Cardiac fibroblast (primary cell): ENCODE measurements around the gene PPARGC1A.

ENCODE experiments used
- DNase-seq, 2 donors: peaks; one replicate each; pipeline versions ENCODE4 v3.0.0 to v3.0.0-alpha.2; 2010; ENCODE audit warnings: low read depth in 2 of 2
- H3K4me3 ChIP-seq, 2 donors: replicated peaks in 1 of 2; 1 replicate in 1 of 2; 2 replicates in 1 of 2; pipeline ENCODE4 v1.5.1; 2011; ENCODE audit warnings: low read depth in 2 of 2, low read length in 2 of 2, mild to moderate bottlenecking in 2 of 2, moderate library complexity in 1 of 2
- TF ChIP-seq, protein P1 (sequence below): IDR thresholded peaks from one replicate; pipeline ENCODE4 v1.5.1; 2011; ENCODE audit warnings: low read depth, mild to moderate bottlenecking, low read length, inconsistent platforms

Gene PPARGC1A

DNA sequence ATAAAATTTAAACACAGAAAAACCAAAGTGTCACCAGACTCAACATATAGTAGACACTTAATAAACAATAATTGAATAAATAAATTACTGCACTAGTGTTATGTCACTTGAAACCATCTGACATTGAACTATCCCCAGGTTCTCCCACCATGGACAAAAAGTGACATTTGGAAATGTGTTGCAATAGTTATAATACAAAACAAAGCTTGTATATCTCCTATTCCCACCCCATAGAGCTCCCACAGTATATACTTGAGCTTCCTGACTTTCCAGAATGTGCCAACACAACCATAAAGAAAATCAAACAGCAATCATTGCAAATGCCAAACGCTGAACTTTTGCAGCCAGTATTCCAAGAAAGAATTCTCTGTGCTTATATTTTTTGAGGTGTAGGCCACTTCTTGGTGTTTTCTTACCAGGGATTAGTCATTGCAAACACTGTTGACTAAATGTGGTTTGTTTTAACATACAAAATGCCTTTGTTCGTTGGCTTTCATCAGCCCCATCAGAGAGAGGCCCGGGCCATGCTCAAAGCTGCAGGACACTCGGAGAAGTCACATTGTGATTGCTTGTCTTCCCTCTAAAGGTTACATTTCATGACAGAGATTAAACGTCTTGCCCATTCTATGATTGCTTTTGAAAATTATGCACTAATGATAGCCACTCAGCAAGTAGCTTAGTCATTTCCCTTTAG is 33.8 kb downstream of the PPARGC1A start:
- TF ChIP-seq, protein P1, sequence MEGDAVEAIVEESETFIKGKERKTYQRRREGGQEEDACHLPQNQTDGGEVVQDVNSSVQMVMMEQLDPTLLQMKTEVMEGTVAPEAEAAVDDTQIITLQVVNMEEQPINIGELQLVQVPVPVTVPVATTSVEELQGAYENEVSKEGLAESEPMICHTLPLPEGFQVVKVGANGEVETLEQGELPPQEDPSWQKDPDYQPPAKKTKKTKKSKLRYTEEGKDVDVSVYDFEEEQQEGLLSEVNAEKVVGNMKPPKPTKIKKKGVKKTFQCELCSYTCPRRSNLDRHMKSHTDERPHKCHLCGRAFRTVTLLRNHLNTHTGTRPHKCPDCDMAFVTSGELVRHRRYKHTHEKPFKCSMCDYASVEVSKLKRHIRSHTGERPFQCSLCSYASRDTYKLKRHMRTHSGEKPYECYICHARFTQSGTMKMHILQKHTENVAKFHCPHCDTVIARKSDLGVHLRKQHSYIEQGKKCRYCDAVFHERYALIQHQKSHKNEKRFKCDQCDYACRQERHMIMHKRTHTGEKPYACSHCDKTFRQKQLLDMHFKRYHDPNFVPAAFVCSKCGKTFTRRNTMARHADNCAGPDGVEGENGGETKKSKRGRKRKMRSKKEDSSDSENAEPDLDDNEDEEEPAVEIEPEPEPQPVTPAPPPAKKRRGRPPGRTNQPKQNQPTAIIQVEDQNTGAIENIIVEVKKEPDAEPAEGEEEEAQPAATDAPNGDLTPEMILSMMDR = no peak
- H3K4me3 ChIP-seq = no peak overlapping the region
- peak; percentile 22 to 31 for DNase-seq

DNA sequence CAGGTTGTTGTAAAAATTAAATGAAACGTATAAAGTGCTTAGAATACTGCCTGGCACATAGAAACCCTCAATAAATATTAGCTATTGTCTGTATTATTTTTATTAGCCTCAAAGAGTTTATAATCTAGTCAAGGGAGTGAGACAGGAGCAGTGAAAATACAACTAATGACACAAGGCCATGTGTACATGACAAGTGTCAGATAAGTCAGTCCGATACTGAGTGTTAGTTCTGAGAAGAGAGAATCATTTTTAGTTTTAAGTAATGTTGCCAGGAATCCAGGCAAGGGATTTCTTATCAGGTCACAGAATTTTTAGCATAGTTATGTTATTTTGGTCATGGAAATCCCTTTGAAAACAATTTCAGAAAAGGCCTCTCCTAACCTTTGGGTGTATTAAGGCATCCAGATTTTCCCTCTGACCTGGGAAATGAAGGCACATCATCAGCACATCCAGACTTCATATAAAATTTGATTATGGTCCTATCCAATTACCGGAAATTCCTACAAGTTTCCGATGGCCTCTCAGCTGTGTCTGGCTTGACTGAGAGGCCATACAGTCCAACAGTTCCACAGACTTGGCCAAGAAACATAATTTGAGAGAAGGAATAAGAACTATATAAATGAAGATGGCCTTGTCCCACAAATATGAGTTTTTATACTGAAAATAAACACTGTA is 35.7 kb downstream of the PPARGC1A start:
- peak in 1 of 2 donors; percentile 23 for DNase-seq
- TF ChIP-seq, protein P1 = no peak

DNA sequence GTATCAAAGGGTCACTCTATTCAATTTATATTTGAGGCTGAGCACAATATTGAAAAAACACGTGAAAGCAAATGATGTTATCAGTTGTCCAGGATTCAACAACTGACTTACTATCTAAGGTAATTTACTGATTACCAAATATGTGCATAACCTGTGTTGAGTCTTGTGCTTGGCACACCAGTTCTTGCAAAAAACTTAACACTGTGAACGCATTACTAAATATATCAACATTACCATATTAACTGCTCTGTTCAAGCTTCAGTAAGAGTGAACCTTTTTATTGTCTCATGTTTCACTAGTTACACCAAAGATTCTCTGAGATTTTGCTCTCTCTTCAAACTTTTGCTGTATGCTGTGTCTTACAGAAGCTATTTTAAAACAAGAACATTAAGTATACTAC is 38.4 kb downstream of the PPARGC1A start:
- TF ChIP-seq, protein P1 = no peak
- DNase-seq = no peak
- H3K4me3 ChIP-seq = no peak overlapping the region

More for the DNA sequence above, 35.7 kb downstream of the PPARGC1A start:
- H3K4me3 ChIP-seq = no peak overlapping the region

DNA sequence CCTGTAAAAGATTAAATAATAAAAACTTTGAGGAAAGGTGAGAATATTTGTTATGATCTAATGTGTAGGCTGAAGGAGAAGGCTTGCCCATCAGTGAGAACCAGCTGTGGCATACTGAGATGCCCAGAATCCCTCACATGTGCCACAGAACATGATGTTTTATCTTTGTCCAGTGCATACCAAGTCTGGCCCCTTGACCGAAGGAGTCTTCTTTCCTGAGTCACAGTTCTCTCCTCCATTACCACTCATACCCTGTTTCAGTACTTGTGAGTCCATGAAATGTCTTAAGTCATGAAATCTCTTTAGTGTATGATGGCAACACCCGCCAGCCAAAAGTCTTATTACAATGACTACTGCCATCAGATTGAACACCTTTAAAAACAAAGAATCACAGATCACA is 42.7 kb downstream of the PPARGC1A start:
- no peak for DNase-seq
- H3K4me3 ChIP-seq = no peak overlapping the region

DNA sequence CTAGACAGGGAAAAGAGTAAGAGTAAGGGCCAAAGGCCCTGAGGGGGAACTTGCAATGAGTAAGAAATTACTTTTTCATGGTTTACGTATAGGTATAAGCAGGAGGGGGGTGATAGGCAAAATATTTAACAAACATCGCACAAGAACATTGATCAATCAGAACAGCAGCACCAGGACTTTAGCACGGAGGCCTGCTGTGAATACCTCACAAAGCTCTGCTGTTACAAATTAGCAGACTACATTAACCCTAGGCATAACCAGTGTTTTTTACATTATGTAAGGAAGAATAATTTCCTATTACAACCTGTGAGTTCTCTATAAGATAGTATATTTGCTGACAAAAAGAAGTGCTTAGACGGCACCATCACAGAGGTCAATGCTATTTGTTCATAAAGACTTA is 44.9 kb downstream of the PPARGC1A start:
- no peak for DNase-seq
- TF ChIP-seq, protein P1 = no peak
- H3K4me3 ChIP-seq = no peak overlapping the region

More for the DNA sequence above, 42.7 kb downstream of the PPARGC1A start:
- TF ChIP-seq, protein P1 = no peak

DNA sequence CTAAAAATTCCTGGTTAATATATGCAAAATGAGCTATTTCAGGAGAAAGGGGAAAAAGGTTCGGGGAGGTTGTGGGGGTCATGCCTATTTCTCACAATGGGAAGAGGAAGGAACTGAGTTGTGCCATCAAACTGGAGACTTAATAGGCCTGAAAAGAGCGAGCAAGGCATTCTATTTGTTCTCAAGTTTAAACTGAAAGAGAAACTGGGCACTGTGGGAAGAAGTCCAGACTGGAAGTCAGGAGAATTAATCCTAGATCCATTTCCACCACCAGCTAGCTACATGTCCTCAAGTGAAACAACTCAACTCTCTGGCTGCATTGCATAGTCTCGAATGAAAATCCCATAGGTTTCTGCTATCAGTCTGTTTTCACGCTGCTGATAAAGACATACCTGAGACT is 50.6 kb downstream of the PPARGC1A start:
- H3K4me3 ChIP-seq = no peak overlapping the region
- no peak for DNase-seq
- TF ChIP-seq, protein P1 = no peak
